HCT116 (cell line): ENCODE data around the gene FCRL5. TPM values are rescaled to one million over a fixed set of nuclear protein-coding genes. Genes with fewer than 3 reads are reported as not detected.

Source experiments
- ATAC-seq: fragments of 200-7000 bp; cut with Tn5 transposase; 2 replicates; pipeline ENCODE4 v1.9.1; 2020; ENCODE audit warnings: mild to moderate bottlenecking, moderate library complexity
- BruUV-seq: library from RNA; stranded (reverse); fragments of 400-500 nt; replicated peaks from 2 replicates; lab custom pipeline; 2021; lab: Mats Ljungman, UMichigan
- CTCF ChIA-PET: fragments of 300-600 bp; sonication (Branson Sonifier 250); formaldehyde crosslinking; loops from one replicate; lab custom pipeline; 2021; ENCODE audit warnings: antibody characterized with exemption; lab: Charles Lee
- POLR2A ChIA-PET: fragments of 300-600, 350-600 bp; sonication (Branson Sonifier 250); formaldehyde crosslinking; loops from one replicate; lab custom pipeline; 2021; ENCODE audit warnings: antibody characterized with exemption; lab: Charles Lee
- RAD21 ChIA-PET, 2 experiments: fragments of 300-600 bp; sonication (Branson Sonifier 250); formaldehyde crosslinking; loops; one replicate each; lab custom pipeline; 2023; ENCODE audit warnings: low total read pairs in 2 of 2; ENCODE audit not compliant: uncharacterized antibody in 2 of 2, unreplicated experiment in 2 of 2, low non-redundant PET in 1 of 2; lab: Charles Lee
- DNase-seq: peaks from one replicate; pipeline ENCODE4 v3.0.0-alpha.2; 2010; ENCODE audit warnings: low read depth, low spot score
- H2AFZ ChIP-seq: fragments of 200-600 bp; shearing (Covaris generic), sonication (generic); 2 replicates; pipeline ENCODE4 v1.6.1; 2017; ENCODE audit warnings: low read depth, mixed run types, mixed read lengths, antibody characterized with exemption, low read length; ENCODE audit not compliant: poor library complexity, severe bottlenecking
- H3K27ac ChIP-seq: 2 replicates; pipeline ENCODE4 v1.5.1; 2012; ENCODE audit warnings: low read depth, low read length
- H3K27me3 ChIP-seq: fragments of 200-600 bp; sonication (generic); 2 replicates; pipeline ENCODE4 v1.6.1; 2016; ENCODE audit warnings: mixed run types, low read length, mixed read lengths; ENCODE audit not compliant: insufficient read depth
- H3K36me3 ChIP-seq, 2 experiments: fragments of 200-500 bp in 1 of 2; fragments of 200-600 bp in 1 of 2; sonication (Bioruptor generic) in 1 of 2; sonication (generic) in 1 of 2; 2 replicates each; pipeline versions ENCODE4 v1.5.1 to v1.6.1; 2014 to 2016; ENCODE audit warnings: low read length in 2 of 2, inconsistent platforms in 1 of 2, mixed read lengths in 1 of 2, mixed run types in 1 of 2; ENCODE audit not compliant: insufficient read depth in 2 of 2, control insufficient read depth in 1 of 2
- H3K4me1 ChIP-seq, 2 experiments: fragments of 200-600 bp in 1 of 2; sonication (generic) in 1 of 2; 2 replicates each; pipeline versions ENCODE4 v1.5.1 to v1.6.1; 2012 to 2017; ENCODE audit warnings: low read length in 2 of 2, inconsistent platforms in 1 of 2, mild to moderate bottlenecking in 1 of 2, mixed read lengths in 1 of 2, mixed run types in 1 of 2, moderate library complexity in 1 of 2; ENCODE audit not compliant: insufficient read depth in 2 of 2, control insufficient read depth in 1 of 2
- H3K4me2 ChIP-seq: fragments of 200-600 bp; sonication (generic); 2 replicates; pipeline ENCODE4 v1.6.1; 2017; ENCODE audit warnings: mixed run types, low read length, mixed read lengths
- H3K4me3 ChIP-seq, 2 experiments: fragments of 200-600 bp in 1 of 2; sonication (generic) in 1 of 2; replicated peaks in 1 of 2; 2 replicates each; pipeline ENCODE4 v1.5.1; 2011 to 2016; ENCODE audit warnings: low read length in 2 of 2, control low read depth in 1 of 2, low read depth in 1 of 2, mild to moderate bottlenecking in 1 of 2, mixed read lengths in 1 of 2, mixed run types in 1 of 2
- H3K79me2 ChIP-seq: fragments of 200-600 bp; sonication (generic); 2 replicates; pipeline ENCODE4 v1.6.1; 2017; ENCODE audit warnings: mild to moderate bottlenecking, mixed run types, low read length, moderate library complexity, mixed read lengths; ENCODE audit not compliant: insufficient read depth
- H3K9ac ChIP-seq: fragments of 200-600 bp; sonication (generic); 2 replicates; pipeline ENCODE4 v1.6.1; 2016; ENCODE audit warnings: low read length, mixed read lengths
- H3K9me2 ChIP-seq: fragments of 200-600 bp; sonication (generic), shearing (Covaris generic); 2 replicates; pipeline ENCODE4 v1.6.1; 2017; ENCODE audit warnings: mixed run types, mild to moderate bottlenecking, moderate library complexity; ENCODE audit not compliant: insufficient read depth
- H3K9me3 ChIP-seq, 2 experiments: fragments of 200-500 bp in 1 of 2; fragments of 200-600 bp in 1 of 2; sonication (Bioruptor generic) in 1 of 2; sonication (generic) in 1 of 2; 2 replicates each; pipeline ENCODE4 v1.6.1; 2014 to 2017; ENCODE audit warnings: low read length in 2 of 2, mixed read lengths in 2 of 2, inconsistent platforms in 1 of 2, low read depth in 1 of 2, mild to moderate bottlenecking in 1 of 2, mixed run types in 1 of 2, moderate library complexity in 1 of 2; ENCODE audit not compliant: control insufficient read depth in 1 of 2, insufficient read depth in 1 of 2
- H4K20me1 ChIP-seq: fragments of 200-600 bp; sonication (generic), shearing (Covaris generic); 2 replicates; pipeline ENCODE4 v1.6.1; 2017; ENCODE audit warnings: mixed run types, mild to moderate bottlenecking, moderate library complexity; ENCODE audit not compliant: insufficient read depth
- CTCF ChIP-seq, 3 experiments: fragments of 200-600 bp in 1 of 3; sonication (generic) in 1 of 3; IDR thresholded peaks in 2 of 3; conservative IDR thresholded peaks in 1 of 3; 2 replicates each; pipeline ENCODE4 v1.5.1; 2012 to 2017; ENCODE audit warnings: low read depth in 2 of 3, low read length in 2 of 3, antibody characterized with exemption in 1 of 3, borderline replicate concordance in 1 of 3, control low read depth in 1 of 3, mild to moderate bottlenecking in 1 of 3, mixed read lengths in 1 of 3, mixed run types in 1 of 3, moderate library complexity in 1 of 3; ENCODE audit not compliant: insufficient read depth in 1 of 3
- EGR1 ChIP-seq: IDR thresholded peaks from 2 replicates; pipeline ENCODE4 v1.6.1; 2012; ENCODE audit warnings: low read depth
- FOSL1 ChIP-seq: IDR thresholded peaks from 2 replicates; pipeline ENCODE4 v1.6.1; 2012; ENCODE audit warnings: low read depth
- JUND ChIP-seq: IDR thresholded peaks from 2 replicates; pipeline ENCODE4 v1.6.1; 2012
- SIN3A ChIP-seq: IDR thresholded peaks from 2 replicates; pipeline ENCODE4 v1.6.1; 2012; ENCODE audit warnings: low read depth
- SP1 ChIP-seq: IDR thresholded peaks from 2 replicates; pipeline ENCODE4 v1.6.1; 2012; ENCODE audit warnings: low read depth
- SRF ChIP-seq: IDR thresholded peaks from 2 replicates; pipeline ENCODE4 v1.6.1; 2012; ENCODE audit warnings: low read depth
- TCF7L2 ChIP-seq: IDR thresholded peaks from 2 replicates; pipeline ENCODE4 v1.7.0; 2011; ENCODE audit warnings: borderline replicate concordance, inconsistent platforms; ENCODE audit not compliant: insufficient read depth, insufficient read length; ENCODE audit errors: extremely low read depth
- YY1 ChIP-seq: IDR thresholded peaks from 2 replicates; pipeline ENCODE4 v1.6.1; 2011; ENCODE audit warnings: low read length, low read depth, moderate library complexity, mild to moderate bottlenecking; ENCODE audit not compliant: insufficient replicate concordance; ENCODE audit errors: extremely low read depth
- ZFX ChIP-seq: fragments of 450-650 bp; IDR thresholded peaks from 2 replicates; pipeline ENCODE4 v1.6.1; 2017
- ZNF274 ChIP-seq: fragments of 200-500 bp; sonication (Bioruptor generic); IDR thresholded peaks from 2 replicates; pipeline ENCODE4 v1.6.1; 2014; ENCODE audit warnings: mild to moderate bottlenecking, low read depth, low read length, inconsistent platforms
- intact Hi-C: fragments of 100-400 bp; cut with micrococcal nuclease; formaldehyde crosslinking; loops from 2 replicates; pipeline ENCODE4 v1.10.0; 2022
- total RNA-seq: library from RNA; stranded (reverse); gene quantifications from one replicate; pipeline ENCODE4 v1.2.1, GENCODE V29; 2021; ENCODE audit not compliant: unreplicated experiment
- TF ChIP-seq, protein P1 (sequence below): IDR thresholded peaks from 2 replicates; pipeline ENCODE4 v1.6.1; 2012; ENCODE audit warnings: low read depth

FCRL5 gene
- total RNA-seq, 1 experiment from 2014 or later: not detected

DNA sequence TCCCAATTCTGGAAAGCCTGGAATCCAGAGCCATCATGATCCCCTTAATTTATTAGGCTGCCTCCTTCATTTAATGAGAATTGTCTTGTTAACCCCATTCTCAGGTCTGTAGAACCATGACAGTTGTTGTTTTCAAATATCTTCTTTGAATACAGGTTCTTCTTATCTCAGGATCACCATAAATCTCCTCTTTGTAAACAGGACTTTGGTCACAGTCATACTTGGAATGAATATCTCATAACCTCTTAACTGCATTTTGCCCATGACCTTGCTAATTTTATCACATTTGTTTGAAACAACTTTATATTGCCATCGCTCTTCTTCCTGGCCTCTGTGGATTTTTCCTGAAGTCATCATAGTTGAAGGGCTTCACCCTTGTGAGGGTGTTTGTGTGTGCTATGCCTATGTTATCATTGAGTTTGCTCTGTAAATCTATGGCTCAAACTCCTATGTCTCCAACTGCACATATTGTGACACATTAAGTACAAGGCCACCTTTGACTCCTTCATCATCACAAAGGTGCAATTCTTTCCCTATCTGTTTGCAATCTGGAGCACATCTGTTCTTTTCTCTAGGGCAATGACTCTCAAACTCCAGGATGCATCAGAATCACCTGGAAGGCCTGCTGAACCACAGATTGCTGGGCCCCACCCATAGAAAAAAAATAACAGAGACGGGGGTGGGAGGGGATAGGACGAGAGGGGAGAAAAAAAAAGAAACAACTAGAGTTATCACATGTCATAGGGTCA, 54.2 kb downstream of the FCRL5 start (continued):
- no peak for TF ChIP-seq YY1

GRCh38 chr1:157497284-157497683, 55.0 kb downstream of the FCRL5 start:
- H3K4me3 ChIP-seq: no peak overlapping the region
- no peak for ATAC-seq
- ChIA-PET POLR2A (no interaction called here), RAD21 (no interaction called here), CTCF (no interaction called here)
- no peak overlapping the region for H3K27ac ChIP-seq
- H3K9me3 ChIP-seq: no peaks in the 10 kb centered on the region
- no peaks in the 10 kb centered on the region for H3K36me3 ChIP-seq
- BruUV-seq: no TSS peak
- H3K9me2 ChIP-seq: no peaks in the 10 kb centered on the region
- H4K20me1 ChIP-seq: no peaks in the 10 kb centered on the region
- peaks cover 27% of the 10 kb centered on the region for H3K27me3 ChIP-seq
- no peak overlapping the region for H2AFZ ChIP-seq
- intact Hi-C loops: no loop called here
- DNase-seq: no peak
- no peaks in the 10 kb centered on the region for H3K79me2 ChIP-seq
- no peak overlapping the region for H3K9ac ChIP-seq
- TF ChIP-seq ZFX: no peak
- no peak for TF ChIP-seq TCF7L2
- TF ChIP-seq SIN3A: no peak
- TF ChIP-seq CTCF (IDR thresholded peaks at IDR 0.05 in 2 of 3, conservative IDR thresholded peaks at IDR 0.05 in 1 of 3; ENCODE audit: borderline replicate concordance in 1 of 3, insufficient read depth in 1 of 3, low read depth in 2 of 3, low read length in 2 of 3): no peak
- TF ChIP-seq FOSL1: no peak
- TF ChIP-seq JUND: no peak
- TF ChIP-seq, protein P1, sequence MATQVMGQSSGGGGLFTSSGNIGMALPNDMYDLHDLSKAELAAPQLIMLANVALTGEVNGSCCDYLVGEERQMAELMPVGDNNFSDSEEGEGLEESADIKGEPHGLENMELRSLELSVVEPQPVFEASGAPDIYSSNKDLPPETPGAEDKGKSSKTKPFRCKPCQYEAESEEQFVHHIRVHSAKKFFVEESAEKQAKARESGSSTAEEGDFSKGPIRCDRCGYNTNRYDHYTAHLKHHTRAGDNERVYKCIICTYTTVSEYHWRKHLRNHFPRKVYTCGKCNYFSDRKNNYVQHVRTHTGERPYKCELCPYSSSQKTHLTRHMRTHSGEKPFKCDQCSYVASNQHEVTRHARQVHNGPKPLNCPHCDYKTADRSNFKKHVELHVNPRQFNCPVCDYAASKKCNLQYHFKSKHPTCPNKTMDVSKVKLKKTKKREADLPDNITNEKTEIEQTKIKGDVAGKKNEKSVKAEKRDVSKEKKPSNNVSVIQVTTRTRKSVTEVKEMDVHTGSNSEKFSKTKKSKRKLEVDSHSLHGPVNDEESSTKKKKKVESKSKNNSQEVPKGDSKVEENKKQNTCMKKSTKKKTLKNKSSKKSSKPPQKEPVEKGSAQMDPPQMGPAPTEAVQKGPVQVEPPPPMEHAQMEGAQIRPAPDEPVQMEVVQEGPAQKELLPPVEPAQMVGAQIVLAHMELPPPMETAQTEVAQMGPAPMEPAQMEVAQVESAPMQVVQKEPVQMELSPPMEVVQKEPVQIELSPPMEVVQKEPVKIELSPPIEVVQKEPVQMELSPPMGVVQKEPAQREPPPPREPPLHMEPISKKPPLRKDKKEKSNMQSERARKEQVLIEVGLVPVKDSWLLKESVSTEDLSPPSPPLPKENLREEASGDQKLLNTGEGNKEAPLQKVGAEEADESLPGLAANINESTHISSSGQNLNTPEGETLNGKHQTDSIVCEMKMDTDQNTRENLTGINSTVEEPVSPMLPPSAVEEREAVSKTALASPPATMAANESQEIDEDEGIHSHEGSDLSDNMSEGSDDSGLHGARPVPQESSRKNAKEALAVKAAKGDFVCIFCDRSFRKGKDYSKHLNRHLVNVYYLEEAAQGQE: no peak
- TF ChIP-seq SRF: no peak
- no peak for TF ChIP-seq ZNF274
- TF ChIP-seq EGR1: no peak
- TF ChIP-seq SP1: no peak
- no peak for TF ChIP-seq YY1
- no peaks in the 10 kb centered on the region for H3K4me1 ChIP-seq
- H3K4me2 ChIP-seq: no peak overlapping the region
